SK-N-SH treated with all-trans-retinoic acid at 6 μM for 48 hours (cell line): ENCODE results near the gene SMARCC1.

Source experiments
- ARNTL ChIP-seq: fragments of 450-650 bp; formaldehyde crosslinking; IDR thresholded peaks from 2 replicates; pipeline ENCODE4 v1.5.0; 2020; ENCODE audit warnings: low read depth, mild to moderate bottlenecking, moderate library complexity, borderline replicate concordance
- ISL1 ChIP-seq: fragments of 250-450 bp; sonication (Bioruptor Pico); IDR thresholded peaks from 2 replicates; pipeline ENCODE4 v2.1.2; 2022; ENCODE audit warnings: mild to moderate bottlenecking, moderate library complexity
- OSR1 ChIP-seq: fragments of 250-450 bp; sonication (Bioruptor Pico); IDR thresholded peaks from 2 replicates; pipeline ENCODE4 v1.8.0; 2022; ENCODE audit warnings: moderate library complexity, mild to moderate bottlenecking, inconsistent platforms
- PPARA ChIP-seq: fragments of 250-450 bp; sonication (Bioruptor Pico); IDR thresholded peaks from 2 replicates; pipeline ENCODE4 v1.5.0; 2020; ENCODE audit warnings: mild to moderate bottlenecking, borderline replicate concordance
- TCF4 ChIP-seq: fragments of 250-450 bp; sonication (Bioruptor Pico); IDR thresholded peaks from 2 replicates; pipeline ENCODE4 v1.8.0; 2021; ENCODE audit warnings: mild to moderate bottlenecking, moderate library complexity, borderline replicate concordance
- TOX ChIP-seq: fragments of 250-450 bp; sonication (Bioruptor Pico); IDR thresholded peaks from 2 replicates; pipeline ENCODE4 v1.8.0; 2021; ENCODE audit warnings: mild to moderate bottlenecking, moderate library complexity, borderline replicate concordance
- ZNF565 ChIP-seq: fragments of 450-650 bp; formaldehyde crosslinking; conservative IDR thresholded peaks from 2 replicates; pipeline ENCODE4 v1.5.0; 2020; ENCODE audit warnings: low read depth, mild to moderate bottlenecking, moderate library complexity
- TF ChIP-seq, protein P1 (sequence below): fragments of 250-450 bp; sonication (Bioruptor Pico); IDR thresholded peaks from 2 replicates; pipeline ENCODE4 v1.5.1; 2021; ENCODE audit warnings: mild to moderate bottlenecking, moderate library complexity

DNA sequence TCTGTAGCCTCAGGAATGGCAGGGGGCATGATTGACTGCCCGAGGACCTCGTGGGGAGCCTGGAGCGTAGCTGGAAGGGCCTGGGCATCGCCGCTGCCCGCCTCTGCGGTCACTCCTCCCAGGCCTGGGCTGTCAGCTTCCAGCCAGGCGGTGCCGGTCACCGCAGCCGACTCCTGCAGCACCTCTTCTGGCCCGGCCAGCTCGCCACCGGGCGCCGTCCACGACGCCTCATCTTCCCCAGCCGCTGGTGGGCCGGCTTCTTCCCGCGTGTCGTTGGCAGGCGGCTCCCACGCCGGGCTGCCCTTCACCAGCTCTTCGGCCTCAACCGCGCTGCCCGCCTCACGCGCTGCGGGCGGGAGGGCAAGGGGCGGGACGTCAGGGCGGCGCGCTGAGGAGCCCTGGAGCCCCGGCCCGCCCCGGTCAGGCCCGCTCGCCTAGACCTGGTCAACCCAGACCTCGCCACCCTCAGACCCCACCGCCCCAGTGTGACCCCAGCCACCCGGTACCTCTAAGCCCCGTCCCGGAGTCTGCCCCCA lies 204.0 kb downstream of the SMARCC1 start:
- no peak for TF ChIP-seq ARNTL (CRISPR knock-in tag)
- TF ChIP-seq OSR1 (CRISPR knock-in tag): no peak
- no peak for TF ChIP-seq PPARA (CRISPR knock-in tag)
- TF ChIP-seq ZNF565 (CRISPR knock-in tag): no peak
- TF ChIP-seq TCF4 (CRISPR knock-in tag): no peak
- no peak for TF ChIP-seq TOX (CRISPR knock-in tag)
- TF ChIP-seq ISL1: no peak
- TF ChIP-seq, protein P1, sequence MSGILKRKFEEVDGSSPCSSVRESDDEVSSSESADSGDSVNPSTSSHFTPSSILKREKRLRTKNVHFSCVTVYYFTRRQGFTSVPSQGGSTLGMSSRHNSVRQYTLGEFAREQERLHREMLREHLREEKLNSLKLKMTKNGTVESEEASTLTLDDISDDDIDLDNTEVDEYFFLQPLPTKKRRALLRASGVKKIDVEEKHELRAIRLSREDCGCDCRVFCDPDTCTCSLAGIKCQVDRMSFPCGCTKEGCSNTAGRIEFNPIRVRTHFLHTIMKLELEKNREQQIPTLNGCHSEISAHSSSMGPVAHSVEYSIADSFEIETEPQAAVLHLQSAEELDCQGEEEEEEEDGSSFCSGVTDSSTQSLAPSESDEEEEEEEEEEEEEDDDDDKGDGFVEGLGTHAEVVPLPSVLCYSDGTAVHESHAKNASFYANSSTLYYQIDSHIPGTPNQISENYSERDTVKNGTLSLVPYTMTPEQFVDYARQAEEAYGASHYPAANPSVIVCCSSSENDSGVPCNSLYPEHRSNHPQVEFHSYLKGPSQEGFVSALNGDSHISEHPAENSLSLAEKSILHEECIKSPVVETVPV: no peak
